ENCODE results near the gene CUL2. TPM values are rescaled to one million over a fixed set of nuclear protein-coding genes. Genes with fewer than 3 reads are reported as not detected.
A peak's percentile ranks its signal among the peaks of the same experiment; 100 is the strongest.
"Not testable (repeated sequence)": the region's sequence is repeated elsewhere in the genome, so short reads cannot be mapped to it uniquely, and the experiment has no call there.

CUL2 gene
- total RNA-seq, 1 donor from 2014 or later, result 55.1 TPM

DNA sequence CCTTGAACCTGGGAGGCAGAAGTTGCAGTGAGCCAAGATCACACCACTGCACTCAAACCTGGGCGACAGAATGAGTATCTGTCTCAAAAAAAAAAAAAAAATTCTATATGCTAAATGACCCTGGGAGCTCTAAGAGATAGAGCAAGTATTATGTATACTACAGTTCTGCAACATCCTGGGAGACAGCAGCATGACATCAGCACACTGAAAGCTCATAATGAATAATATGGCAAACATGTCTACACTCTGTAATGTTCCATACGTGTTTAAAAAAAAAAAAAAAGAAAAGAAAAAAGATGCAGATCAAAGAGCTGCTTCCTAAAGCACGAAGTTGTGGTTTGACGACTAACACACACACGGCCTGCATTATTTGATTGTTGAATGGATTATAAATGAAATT lies 72.5 kb downstream of the CUL2 start:
- no peak for DNase-seq

DNA sequence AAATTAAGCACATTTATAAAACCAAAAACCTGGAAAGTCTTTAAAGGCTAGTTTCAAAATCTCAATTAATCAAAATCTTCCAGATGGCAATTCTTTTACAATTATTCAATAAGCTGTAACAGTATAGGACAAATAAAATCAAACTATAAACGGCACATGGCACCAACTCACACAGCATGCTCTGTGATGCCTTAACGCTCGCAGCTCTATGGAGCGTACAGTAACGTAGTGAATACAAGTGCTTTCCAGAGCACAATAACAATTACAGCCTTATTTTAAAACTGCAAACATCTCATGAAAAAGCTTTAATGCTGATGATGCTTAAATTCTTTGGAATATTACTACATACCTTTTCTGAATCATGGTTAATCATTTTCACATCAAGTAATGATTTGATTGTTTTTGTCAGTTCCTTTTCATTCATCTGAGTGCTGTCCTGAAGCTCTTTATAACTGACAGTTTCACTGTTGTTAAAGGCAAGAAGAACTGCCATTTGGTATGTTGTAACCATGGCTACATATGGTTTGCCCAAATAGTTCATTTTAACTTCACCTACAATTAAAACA lies 74.2 kb downstream of the CUL2 start:
- no peak for DNase-seq

DNA sequence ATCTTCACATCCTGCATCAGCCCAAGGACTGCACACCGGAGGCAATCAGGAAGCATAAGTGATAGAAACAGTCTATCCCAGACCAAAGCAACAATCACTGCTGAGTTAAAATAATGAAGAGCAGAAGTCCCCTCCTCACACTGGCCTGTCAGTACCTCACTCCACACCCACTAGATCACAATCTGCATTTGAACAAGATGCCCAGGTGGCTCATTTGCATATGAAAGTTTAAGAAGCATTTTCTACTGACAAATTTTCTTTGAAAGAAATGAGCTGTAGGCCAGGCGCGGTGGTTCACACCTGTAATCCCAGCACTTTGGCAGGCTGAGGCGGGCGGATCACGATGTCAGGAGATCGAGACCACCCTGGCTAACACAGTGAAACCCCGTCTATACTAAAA lies 77.4 kb downstream of the CUL2 start:
- no peak for DNase-seq

DNA sequence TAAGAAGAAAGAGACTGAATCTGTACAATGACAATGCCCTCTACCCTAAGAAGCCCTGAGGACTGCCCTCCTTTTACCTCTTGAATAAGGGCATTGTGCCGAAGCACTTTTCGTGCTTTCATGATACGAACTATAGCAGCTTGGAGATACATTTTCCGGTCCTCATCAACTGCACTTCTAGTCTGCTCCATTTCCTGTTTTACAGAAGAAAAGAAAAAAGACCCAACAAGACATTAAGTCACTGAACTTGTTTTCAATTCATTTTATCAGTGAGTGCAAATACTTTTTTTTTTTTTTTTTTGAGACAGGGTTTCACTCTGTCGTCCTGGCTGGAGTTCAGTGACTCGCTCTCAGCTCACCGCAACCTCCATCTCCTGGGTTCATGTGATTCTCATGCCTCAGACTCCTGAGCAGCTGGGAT lies 78.4 kb downstream of the CUL2 start:
- DNase-seq, result no peak

DNA sequence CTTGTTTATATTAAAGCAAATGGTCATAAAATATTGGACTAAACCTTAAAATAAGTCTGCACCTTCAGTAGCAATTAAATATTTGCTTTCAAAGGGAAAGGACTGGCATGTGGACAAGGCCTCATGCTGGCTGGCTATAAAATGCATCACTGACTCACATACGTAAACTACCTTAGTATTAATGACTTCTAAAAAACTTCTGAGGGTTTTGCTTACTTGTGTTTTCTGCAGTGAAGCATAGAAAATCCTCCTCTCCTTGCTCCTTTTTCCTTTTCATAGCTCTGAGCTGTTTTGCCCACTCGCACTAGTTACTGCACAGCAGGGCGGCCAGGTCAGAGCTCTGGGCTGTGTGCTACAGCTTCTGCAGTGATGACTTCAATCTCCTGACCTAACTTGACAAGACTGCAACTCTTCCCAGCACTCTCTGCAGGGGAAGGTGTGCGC lies 82.3 kb downstream of the CUL2 start:
- DNase-seq, result no peak

DNA sequence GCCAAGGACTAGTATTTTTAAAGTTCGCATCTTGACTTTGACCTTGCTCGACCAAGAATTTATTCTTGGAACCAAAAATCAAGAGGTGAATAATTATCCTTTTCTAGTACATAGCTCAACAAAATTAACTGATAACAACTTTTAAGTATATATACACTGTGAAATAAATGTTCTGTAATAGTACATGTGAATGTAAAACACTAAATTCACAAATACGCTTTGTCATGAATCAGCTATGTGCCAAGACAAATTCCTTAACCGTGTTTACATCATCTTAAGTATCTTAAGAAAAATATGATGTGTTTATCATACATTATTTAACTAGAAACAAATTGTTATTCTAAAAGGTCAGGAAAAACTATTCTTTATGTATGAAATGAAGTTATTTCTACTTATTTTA lies 83.3 kb downstream of the CUL2 start:
- no peak for DNase-seq

DNA sequence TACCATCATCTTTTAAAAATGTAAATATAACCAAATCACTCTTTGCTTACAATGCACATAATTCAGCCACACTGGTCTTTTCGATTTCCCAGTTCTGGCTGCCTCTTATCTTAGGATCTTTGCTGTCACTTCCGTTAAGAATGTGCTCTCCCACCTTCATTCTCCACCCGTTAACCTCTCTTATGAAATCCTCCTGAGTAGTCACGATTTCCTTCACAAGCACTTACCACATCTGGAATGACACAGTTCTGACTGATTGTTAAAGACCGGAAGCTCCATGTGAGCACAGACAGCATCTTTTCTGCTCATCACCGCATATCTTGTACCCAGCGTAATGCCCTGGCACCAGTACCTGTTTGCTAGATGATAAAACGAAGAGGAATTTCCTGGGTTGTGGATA lies 84.3 kb downstream of the CUL2 start:
- DNase-seq, result no peak

DNA sequence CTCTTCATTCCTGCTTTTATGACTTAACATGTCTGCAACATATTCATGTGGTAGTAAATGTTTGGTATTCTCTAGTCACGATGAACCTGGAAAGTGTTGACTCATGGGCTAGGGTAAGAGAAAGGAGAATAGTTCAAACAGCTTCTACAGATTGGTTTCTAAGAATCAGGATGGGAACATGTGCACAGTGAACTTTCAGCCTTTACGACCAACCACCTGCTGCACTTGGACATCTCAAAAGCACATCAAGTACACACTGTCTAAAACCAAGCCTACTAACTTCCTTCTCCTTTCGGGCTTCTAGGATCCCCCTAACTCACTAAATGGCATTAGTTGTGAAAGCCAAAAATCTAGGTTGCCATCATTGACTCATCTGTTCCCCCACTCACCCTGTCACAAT lies 85.5 kb downstream of the CUL2 start:
- no peak for DNase-seq

DNA sequence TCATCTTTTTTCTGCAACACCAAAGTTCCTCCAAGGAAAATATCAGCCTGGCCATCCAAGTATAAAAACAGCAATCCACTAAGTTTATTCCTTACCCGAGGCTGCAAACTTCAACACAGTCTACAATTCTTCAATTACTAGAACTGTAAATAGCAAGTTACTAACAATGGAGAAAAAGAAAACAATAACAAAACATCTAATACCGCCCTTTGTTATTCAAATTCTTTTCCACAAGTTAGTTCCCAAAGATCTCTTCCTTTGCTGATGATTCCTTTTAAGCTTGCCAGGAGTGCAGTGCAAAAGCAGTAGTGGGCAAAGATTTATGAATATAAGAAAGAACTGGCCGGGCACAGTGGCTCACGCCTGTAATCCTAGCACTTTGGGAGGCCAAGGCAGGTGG lies 86.2 kb downstream of the CUL2 start:
- no peak for DNase-seq

DNA sequence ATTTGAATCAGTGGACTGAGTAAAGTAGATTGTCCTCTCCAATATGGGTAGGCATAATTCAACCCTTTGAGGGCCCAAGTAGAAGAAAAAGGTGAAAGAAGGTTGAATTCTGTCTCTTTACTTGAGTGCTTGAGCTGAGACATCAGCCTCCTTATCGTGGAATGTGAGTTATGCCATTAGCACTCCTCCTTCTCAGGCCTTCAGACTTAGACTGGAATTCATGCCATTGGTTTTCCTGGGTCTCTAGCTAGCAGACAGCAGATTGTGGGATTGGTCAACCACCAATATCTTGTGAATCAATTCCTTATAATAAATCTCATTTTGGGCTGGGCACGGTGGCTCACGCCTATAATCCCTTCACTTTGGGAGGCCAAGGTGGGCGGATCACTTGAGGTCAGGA lies 89.2 kb downstream of the CUL2 start:
- DNase-seq, result no peak

DNA sequence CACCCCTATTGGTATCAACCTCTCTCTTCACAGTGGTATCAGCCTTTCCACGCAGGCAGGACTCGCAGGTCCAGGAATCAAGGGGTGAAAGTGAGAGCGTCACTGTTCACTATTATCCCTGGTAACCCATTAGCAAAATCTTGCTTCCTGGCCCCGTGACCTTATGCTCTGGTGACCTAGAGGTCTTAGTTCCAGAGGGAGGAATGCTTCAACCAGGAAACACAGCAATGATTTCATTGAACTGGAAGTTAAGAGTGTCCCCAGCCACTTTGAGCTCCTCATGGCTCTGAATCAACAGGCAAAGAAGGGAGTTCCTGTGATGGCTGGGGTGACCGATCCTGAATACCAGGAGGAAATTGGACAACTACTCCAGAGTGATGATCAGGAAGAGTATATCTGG lies 90.6 kb downstream of the CUL2 start:
- DNase-seq, result no peak

DNA sequence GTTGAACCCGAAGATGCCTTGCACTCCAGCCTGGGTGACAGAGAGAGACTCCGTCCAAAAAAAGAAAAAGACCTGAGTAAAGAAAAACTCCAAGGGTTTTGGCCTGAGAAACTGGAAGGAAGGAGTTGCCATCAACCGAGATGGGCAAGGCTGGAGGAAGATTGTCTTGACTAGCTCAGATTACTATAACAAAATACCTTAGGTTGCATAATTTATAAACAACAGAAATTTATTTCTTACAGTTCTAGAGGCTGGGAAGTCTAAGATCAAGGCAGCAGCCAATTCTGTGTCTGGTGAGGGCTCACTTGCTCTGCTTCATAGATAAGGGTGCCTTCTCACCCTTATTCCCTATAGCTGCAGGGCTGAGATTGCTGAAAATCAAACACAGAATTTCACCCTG lies 91.2 kb downstream of the CUL2 start:
- no peak for DNase-seq

DNA sequence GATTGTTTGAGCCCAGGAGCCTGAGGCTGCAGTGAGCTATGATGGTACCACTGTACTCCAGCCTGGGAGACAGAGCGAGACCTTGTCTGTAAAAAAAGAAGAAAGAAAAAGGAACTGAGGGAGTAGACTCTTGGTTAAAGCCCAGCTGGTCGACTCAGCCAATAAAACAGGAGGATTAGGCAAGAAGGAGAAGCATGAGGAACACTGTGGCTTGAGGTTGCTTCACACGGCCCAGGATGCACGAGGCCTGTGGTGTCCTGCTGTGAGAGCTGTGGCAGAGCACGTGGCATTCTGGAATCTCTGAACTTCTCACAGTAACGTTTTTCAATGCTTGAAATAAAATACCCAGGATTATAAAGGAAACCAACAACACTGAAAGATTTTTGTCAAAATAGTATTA lies 93.3 kb downstream of the CUL2 start:
- DNase-seq, result no peak

DNA sequence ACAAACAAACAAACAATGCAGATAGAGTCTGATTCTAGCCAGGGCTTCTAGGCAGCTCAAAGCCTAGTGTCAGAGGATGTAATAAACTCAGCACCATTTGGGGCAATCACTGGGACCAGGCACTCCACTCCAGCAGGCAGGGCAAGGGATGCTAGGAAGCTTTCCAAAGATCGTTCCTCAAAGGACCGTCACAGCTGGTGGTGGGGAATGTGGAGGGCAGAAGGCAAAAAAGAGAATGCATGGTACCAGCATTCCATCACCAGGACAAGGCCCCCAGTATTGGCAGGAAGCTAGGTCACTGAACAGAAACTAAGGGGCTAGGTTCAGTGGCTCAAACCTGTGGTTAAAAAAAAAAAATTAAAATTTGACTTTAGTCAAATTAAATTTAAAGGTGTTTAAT lies 94.2 kb downstream of the CUL2 start:
- DNase-seq, result no peak

DNA sequence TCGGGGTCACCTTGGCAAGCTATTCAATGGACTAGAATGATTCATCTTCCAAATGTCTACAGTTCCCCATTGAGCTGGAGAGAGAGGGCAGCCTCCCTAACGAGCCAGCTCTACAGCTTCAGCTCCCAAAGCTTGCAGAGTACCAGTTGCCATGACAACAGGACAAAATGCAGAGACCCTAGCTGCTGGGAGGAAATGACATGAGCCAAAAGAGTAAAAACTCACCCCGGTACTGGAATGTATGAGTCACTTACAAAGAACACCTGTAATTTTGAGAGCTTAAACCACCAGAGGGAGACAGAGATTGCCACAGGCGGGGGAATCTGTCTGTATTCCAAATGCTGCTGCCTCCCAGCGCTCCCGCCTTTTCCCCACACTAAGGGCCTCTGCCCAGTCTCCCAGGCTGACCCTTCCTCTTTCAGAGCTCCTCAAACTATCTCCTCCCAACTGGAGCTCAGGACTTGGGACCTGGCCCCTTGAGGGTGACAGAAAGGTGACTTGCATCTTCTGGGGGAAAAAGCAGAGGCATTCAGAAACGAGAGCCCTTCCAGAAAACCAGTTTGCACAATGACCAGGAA lies 95.5 kb downstream of the CUL2 start:
- peak; percentile 13 for DNase-seq

DNA sequence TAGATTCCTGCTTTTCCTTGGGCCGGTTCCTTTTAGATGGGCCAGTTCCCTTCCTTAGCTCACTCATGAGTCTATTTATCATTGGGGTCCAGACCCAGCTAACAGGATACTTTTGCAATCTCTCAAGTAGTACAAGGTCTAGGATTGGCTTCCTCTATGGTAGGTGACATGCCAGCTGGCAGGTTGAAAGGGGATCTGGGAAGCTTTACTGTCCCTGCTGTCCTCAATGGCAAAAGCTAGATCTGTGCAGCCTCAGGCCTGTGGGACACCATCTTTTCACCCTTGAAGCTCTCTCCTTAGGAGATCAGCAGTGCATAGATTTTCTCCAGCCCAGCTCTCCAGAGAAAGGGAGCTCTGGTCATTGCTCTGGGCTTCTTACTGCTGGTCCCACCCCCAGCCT lies 96.4 kb downstream of the CUL2 start:
- no peak for DNase-seq

DNA sequence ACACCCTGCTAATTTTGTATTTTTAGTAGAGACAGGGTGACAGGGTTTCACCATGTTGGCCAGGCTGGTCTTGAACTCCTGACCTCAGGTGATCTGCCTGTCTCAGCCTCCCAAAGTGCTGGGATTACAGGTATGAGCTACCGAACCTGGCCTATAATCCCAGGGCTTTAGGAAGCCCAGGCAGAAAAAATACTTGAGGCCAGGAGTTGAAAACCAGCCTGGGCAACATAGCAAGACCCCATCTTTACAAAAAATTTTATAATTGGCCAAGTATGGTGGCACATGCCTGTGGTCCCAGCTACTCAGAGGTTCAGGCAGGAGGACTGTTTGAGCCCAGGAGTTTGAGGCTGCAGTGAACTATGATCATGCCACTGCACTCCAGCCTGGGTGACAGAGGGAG lies 99.0 kb downstream of the CUL2 start:
- DNase-seq, result not testable (repeated sequence)

DNA sequence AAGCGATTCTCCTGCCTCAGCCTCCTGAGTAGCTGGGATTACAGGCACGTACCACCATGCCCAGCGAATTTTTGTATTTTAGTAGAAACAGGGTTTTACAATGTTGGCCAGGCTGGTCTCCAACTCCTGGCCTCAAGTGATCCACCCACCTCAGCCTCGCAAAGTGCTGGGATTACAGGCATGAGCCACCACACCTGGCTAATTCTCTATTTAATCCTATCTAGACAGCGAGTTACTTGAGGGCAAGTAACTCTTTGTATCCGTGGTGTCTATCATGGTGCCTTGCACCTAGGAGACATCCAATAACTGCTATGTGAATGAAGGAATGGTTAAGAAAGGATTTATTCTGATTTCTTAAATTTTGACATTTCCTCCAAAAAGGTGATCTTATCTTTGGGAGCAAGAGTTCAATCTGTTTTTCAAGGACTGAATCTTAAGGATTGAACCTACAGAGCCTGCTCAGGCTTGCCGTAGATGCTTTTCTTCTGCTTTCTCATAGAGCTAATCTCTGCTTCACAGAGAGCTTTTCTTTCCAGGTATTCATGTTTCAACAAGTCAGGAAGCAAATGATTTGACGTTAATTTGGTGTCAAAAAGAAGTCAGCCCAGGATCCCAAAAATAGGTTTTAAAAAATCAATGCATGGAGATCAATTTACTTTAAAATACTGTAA lies 101.6 kb downstream of the CUL2 start:
- no peak for DNase-seq

DNA sequence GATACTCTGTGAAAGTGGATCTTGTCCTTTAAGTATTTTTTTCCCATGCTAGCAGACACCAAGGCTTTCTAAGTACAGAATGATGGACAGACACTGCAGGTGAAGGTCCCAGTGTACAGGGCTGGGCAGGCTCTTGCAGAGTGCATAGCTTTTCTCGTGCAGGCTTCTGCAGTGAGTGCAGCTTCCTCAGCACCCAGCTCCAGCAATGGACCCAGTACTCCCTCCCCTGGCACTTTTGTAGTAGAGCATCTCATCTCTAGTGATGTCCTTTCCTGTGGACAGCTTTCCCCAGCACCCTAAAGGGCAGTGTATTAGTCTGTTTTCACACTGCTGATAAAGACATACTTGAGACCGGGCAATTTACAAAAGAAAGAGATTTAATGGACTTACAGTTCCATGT lies 104.3 kb downstream of the CUL2 start:
- DNase-seq, result no peak

DNA sequence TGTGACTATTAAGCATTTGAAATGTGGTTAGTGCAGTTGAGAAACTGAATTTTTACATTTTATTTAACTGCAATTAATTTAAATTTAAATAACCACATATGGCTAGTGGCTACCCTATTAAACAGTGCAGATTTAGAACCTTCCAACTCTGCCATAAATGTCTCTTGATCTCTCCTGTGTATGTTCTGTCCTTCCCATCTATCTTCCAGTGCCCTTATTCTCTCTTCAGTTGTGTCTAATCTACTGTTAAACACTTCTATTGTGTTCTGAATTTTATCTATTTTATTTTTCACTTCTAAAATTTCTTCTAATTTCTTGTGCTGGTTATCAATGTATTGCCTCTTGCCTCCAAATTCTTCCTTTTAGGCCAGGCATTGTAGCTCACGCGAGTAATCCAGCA lies 105.0 kb downstream of the CUL2 start:
- DNase-seq, result no peak

DNA sequence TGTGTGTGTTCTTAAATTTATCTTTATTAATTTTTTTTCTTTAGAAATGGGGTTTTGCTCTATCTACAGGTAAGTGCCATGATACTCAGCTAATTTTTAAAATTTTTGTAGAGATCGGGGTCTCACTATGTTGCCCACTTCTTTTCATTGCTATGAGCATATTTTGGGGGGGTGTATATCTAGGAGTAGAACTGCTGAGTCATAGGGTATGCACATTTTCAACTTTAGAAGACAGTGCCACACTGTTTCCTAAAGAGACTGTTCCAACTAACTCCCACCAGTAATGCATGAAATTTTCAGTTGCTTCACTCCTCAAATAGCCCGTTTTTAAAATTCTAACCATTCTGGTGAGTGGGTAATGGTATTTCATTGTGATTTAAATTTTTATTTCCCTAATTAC lies 108.3 kb downstream of the CUL2 start:
- no peak for DNase-seq

DNA sequence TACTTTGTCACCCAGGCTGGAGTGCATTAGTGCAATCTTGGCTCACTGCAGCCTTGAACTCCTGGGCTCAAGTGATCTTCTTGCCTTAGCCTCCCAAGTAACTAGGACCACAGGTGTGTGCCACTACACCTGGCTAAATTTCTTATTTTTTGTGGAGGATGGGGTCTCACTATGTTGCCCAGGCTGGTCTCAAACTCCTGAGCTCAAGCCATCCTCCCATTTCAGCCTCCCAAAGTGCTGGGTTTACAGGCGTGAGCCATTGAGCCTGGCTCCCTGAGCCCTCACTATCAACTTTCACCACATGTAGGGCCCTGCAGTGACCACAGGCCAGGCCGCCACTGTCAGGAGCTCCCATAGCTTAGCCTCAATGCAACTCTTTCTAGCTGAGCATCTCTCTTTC lies 110.2 kb downstream of the CUL2 start:
- no peak for DNase-seq

DNA sequence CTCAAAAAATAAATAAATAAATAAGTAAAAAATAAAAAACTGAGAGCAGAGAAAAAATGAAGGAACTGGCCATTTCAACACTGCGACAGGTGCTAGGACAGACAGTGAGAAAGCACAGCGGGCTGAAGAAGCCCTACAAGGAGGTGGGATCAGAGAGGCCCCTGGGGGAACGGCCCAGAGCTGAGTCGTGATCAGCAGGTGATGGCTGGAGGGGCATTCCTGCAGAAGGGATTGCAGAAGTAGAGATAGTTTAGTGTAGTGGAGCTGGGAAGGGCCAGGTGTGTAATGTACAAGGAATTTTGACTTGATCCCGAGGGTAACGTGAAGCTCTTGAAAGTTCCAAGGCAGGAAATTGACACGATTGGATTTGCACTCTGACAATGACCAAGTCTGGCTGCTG lies 112.1 kb downstream of the CUL2 start:
- DNase-seq, result no peak

DNA sequence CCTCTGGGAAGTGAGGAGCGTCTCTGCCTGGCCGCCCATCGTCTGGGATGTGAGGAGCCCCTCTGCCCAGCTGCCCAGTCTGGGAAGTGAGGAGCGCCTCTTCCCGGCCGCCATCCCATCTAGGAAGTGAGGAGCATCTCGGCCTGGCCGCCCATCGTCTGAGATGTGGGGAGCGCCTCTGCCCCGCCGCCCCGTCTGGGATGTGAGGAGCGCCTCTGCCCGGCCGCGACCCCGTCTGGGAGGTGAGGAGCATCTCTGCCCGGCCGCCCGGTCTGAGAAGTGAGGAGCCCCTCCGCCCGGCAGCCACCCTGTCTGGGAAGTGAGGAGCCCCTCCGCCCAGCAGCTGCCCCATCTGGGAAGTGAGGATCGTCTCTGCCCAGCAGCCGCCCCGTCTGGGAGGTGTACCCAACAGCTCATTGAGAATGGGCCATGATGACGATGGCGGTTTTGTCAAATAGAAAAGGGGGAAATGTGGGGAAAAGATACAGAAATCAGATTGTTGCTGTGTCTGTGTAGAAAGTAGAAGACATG lies 113.7 kb downstream of the CUL2 start:
- DNase-seq, result not testable (repeated sequence)

All from occipital lobe (tissue), 2 donors.